Retinal pigment epithelial cell (primary cell): Measurements from ENCODE around the gene C16orf87.

Experiments
- DNase-seq: peaks from one replicate; pipeline ENCODE4 v3.0.0-alpha.2; 2010; ENCODE audit warnings: low read depth
- H3K4me3 ChIP-seq: 2 replicates; pipeline ENCODE4 v1.5.1; 2011; ENCODE audit warnings: mild to moderate bottlenecking, low read length, control low read depth, moderate library complexity
- TF ChIP-seq, protein P1 (sequence below): conservative IDR thresholded peaks from 2 replicates; pipeline ENCODE4 v1.5.1; 2011; ENCODE audit warnings: low read depth, low read length, control low read depth, inconsistent platforms

The C16orf87 gene

DNA sequence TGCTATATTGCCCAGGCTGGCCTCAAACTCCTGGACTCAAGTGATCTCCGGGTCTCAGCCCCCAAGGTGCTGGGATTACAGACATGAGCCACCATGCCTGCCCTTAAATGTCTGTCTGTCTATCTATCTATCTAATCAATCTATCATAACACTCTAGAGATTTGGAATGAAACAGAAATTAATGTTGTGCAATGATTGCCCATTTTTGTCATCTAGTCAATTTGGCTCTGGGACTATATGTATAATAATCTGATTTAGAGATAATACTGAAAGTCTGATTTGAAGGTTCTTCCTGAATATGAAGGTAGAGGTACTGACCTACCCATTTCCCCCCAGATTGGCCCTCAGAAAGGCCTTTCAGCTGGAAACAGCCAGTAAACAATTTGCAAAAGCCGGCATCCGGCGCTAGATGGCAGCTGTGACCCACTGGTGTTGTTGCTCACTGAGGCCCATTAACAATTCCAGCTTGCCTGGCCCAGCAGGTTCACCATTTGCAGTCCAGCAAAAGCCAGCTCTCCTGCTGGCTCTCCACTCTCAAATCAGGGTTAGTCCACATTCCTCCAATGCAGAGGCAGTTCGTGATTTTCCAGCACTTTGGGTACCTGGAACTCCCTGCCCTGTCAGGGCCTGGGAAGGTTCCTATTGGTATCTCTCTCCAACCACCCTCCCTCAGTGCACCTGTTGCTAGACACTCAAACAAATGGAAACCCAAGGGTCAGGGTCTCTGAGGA lies 22.9 kb upstream of the C16orf87 start:
- TF ChIP-seq, protein P1, sequence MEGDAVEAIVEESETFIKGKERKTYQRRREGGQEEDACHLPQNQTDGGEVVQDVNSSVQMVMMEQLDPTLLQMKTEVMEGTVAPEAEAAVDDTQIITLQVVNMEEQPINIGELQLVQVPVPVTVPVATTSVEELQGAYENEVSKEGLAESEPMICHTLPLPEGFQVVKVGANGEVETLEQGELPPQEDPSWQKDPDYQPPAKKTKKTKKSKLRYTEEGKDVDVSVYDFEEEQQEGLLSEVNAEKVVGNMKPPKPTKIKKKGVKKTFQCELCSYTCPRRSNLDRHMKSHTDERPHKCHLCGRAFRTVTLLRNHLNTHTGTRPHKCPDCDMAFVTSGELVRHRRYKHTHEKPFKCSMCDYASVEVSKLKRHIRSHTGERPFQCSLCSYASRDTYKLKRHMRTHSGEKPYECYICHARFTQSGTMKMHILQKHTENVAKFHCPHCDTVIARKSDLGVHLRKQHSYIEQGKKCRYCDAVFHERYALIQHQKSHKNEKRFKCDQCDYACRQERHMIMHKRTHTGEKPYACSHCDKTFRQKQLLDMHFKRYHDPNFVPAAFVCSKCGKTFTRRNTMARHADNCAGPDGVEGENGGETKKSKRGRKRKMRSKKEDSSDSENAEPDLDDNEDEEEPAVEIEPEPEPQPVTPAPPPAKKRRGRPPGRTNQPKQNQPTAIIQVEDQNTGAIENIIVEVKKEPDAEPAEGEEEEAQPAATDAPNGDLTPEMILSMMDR, result peak; percentile 84
- DNase-seq, result no peak
- H3K4me3 ChIP-seq, result no peak overlapping the region

- TF ChIP-seq, protein P1, result no peak
- DNase-seq, result no peak
- H3K4me3 ChIP-seq, result no peak overlapping the region
Measured at GRCh38 chr16:46852130-46852529, 21.1 kb upstream of the C16orf87 start.

- TF ChIP-seq, protein P1, result no peak
- no peak overlapping the region for H3K4me3 ChIP-seq
- DNase-seq, result no peak
Measured at GRCh38 chr16:46850619-46851555, 19.9 kb upstream of the C16orf87 start.

GRCh38 chr16:46848768-46849764 lies 18.1 kb upstream of the C16orf87 start:
- no peak overlapping the region for H3K4me3 ChIP-seq
- DNase-seq, result no peak
- TF ChIP-seq, protein P1, result no peak

DNA sequence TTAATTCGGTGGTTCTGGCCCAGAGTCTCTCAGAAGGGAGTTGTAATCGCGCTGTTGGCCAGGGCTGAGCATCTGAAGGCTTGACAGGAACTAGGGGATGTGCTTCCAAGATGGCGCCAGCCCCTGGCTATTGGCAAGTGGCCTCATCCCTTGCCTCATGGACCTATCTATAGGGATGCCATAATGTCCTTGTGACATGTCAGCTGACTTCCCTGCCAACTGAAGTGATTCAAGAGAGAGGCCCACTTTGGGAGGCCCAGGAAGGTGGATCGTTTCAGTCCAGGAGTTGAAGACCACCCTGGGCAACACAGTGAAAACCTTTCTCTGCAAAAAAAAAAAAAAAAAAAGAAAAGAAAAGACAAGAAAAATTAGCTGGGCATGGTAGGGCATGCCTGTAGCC lies 15.0 kb upstream of the C16orf87 start:
- no peak overlapping the region for H3K4me3 ChIP-seq
- DNase-seq, result no peak
- TF ChIP-seq, protein P1, result no peak

DNA sequence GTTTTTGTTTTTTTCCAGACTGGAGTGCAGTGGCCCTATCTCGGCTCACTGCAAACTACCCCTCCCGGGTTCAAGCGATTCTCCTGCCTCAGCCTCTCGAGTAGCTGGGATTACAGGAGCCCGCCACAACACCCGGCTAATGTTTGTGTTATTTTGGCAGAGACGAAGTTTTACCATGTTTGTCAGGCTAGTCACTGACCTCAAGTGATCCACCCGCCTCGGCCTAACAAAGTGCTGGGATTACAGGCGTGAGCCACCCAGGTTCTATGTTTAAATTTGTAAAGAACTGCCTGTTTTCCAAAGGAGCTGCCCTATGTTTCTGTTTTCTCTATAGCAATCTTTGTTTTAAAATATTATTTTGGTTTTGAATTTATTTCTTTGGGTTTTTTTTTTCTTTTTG lies 13.8 kb upstream of the C16orf87 start:
- DNase-seq, result no peak
- TF ChIP-seq, protein P1, result no peak
- H3K4me3 ChIP-seq, result no peak overlapping the region
